ENCODE data around the gene IL19. TPM values are rescaled to one million over a fixed set of nuclear protein-coding genes. Genes with fewer than 3 reads are reported as not detected.

The IL19 gene
- total RNA-seq, 1 experiment from 2014 or later, result not detected

- WGBS (ENCODE audit: extremely low coverage, insufficient read length, low lambda C conversion rate), result no CpG with 5 or more reads among the region's 7 CpGs
- no peak overlapping the region for H4K5ac ChIP-seq (ENCODE audit: insufficient read length, low read depth, low read length)
- no peak overlapping the region for H3K4me3 Mint-ChIP-seq
- no peak overlapping the region for H3K27ac ChIP-seq (ENCODE audit: insufficient read length, low read depth, low read length)
- no peak overlapping the region for H3K9ac ChIP-seq (ENCODE audit: extremely low read depth, insufficient read length, low read length)
- no peak overlapping the region for H3K23ac ChIP-seq (ENCODE audit: insufficient read length, low read depth, low read length)
- no peak overlapping the region for H2BK15ac ChIP-seq (ENCODE audit: low read depth, low read length)
- H3K27me3 Mint-ChIP-seq (ENCODE audit: low read depth), result peaks cover 16% of the 10 kb centered on the region
- no peak overlapping the region for H3K27ac Mint-ChIP-seq
- TF ChIP-seq, protein P1, sequence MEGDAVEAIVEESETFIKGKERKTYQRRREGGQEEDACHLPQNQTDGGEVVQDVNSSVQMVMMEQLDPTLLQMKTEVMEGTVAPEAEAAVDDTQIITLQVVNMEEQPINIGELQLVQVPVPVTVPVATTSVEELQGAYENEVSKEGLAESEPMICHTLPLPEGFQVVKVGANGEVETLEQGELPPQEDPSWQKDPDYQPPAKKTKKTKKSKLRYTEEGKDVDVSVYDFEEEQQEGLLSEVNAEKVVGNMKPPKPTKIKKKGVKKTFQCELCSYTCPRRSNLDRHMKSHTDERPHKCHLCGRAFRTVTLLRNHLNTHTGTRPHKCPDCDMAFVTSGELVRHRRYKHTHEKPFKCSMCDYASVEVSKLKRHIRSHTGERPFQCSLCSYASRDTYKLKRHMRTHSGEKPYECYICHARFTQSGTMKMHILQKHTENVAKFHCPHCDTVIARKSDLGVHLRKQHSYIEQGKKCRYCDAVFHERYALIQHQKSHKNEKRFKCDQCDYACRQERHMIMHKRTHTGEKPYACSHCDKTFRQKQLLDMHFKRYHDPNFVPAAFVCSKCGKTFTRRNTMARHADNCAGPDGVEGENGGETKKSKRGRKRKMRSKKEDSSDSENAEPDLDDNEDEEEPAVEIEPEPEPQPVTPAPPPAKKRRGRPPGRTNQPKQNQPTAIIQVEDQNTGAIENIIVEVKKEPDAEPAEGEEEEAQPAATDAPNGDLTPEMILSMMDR (conservative IDR thresholded peaks at IDR 0.05), result no peak
- no peak overlapping the region for H3K4me2 ChIP-seq (ENCODE audit: insufficient read depth, insufficient read length, low read length)
- H2BK12ac ChIP-seq (ENCODE audit: insufficient read length, low read depth, low read length), result no peak overlapping the region
- H4K20me1 ChIP-seq (ENCODE audit: control insufficient read depth, insufficient read depth, insufficient read length), result no peaks in the 10 kb centered on the region
- no peak overlapping the region for H3K4ac ChIP-seq (ENCODE audit: low read depth, low read length)
- H4K91ac ChIP-seq (ENCODE audit: insufficient read length, low read depth, low read length), result no peak overlapping the region
- no peak overlapping the region for H4K8ac ChIP-seq (replicated peaks; ENCODE audit: insufficient read length, low read depth, low read length)
- no peak overlapping the region for H2AK5ac ChIP-seq (ENCODE audit: insufficient read length, low read length)
- H3K27me3 ChIP-seq (ENCODE audit: insufficient read depth, low read length), result no peaks in the 10 kb centered on the region
- no peak overlapping the region for H3K56ac ChIP-seq (ENCODE audit: insufficient read length, low read depth, low read length)
- H2BK120ac ChIP-seq (ENCODE audit: low read depth, low read length, poor library complexity, severe bottlenecking), result no peak overlapping the region
- H3K23me2 ChIP-seq (ENCODE audit: insufficient read length, low read depth, low read length, poor library complexity, severe bottlenecking), result no peaks in the 10 kb centered on the region
- H3T11ph ChIP-seq (ENCODE audit: low read length), result no peak overlapping the region
- no peak overlapping the region for H3K18ac ChIP-seq (ENCODE audit: insufficient read length, low read depth, low read length)
- H3K79me2 ChIP-seq (ENCODE audit: insufficient read depth, low read length), result no peaks in the 10 kb centered on the region
- peaks cover 10 to 11% of the 10 kb centered on the region in 2 experiments for H3K4me1 Mint-ChIP-seq
- H3K14ac ChIP-seq (ENCODE audit: insufficient read depth, low read length), result no peak overlapping the region
- H3K9me3 Mint-ChIP-seq, result no peaks in the 10 kb centered on the region; a peak in 1 of 5 replicates
- H3K4me1 ChIP-seq (ENCODE audit: insufficient read depth, low read length), result no peaks in the 10 kb centered on the region
- H2BK5ac ChIP-seq (ENCODE audit: insufficient read length, low read length), result no peak overlapping the region
- no peaks in the 10 kb centered on the region for H3K36me3 Mint-ChIP-seq (ENCODE audit: insufficient read depth in 1 of 3, low read depth in 3 of 3)
- H2AFZ ChIP-seq (ENCODE audit: low read length), result no peak overlapping the region
- H3K9me3 ChIP-seq (ENCODE audit: control insufficient read depth, low read depth, low read length), result no peaks in the 10 kb centered on the region
- no peaks in the 10 kb centered on the region for H3K79me1 ChIP-seq (ENCODE audit: insufficient read depth, low read depth, low read length, poor library complexity, severe bottlenecking)
- DNase-seq, result no peak
- H2BK20ac ChIP-seq (ENCODE audit: low read depth, low read length, poor library complexity, severe bottlenecking), result no peak overlapping the region
Measured at GRCh38 chr1:206793620-206794019, 23.0 kb downstream of the IL19 start.

Data from H9 (cell line).